ENCODE measurements around the gene LMBR1. TPM values are rescaled to one million over a fixed set of nuclear protein-coding genes. Genes with fewer than 3 reads are reported as not detected.

LMBR1 gene
- total RNA-seq, 4 donors from 2014 or later, result 38.0 to 81.3 (median 56.4) TPM

GRCh38 chr7:156747718-156748117, 145.3 kb downstream of the LMBR1 start:
- Histone ChIP-seq H3K4me3 (no peak overlapping the region), H3K4me1 (no peaks in the 10 kb centered on the region), H3K27ac (replicated peaks in 1 of 4) (no peak overlapping the region), H3K27me3 (no peaks in the 10 kb centered on the region), H3K36me3 (peaks cover 0 to 17% (median 5%) of the 10 kb centered on the region in 4 donors), H3K9me3 (no peaks in the 10 kb centered on the region)
- DNase-seq (ENCODE audit: extremely low spot score), result no peak
- 96% methylated on average over 1 of the region's 1 CpG for WGBS
- TF ChIP-seq CTCF (IDR thresholded peaks at IDR 0.05) (no peak), EP300 (IDR thresholded peaks at IDR 0.05) (no peak), POLR2AphosphoS5 (IDR thresholded peaks at IDR 0.05) (no peak), POLR2A (IDR thresholded peaks at IDR 0.05; ENCODE audit: low read depth) (no peak)
- intact Hi-C loops (cut with DNase I), result no loop called here

- WGBS, result 97% methylated on average over 1 of the region's 1 CpG
- intact Hi-C loops (cut with DNase I), result no loop called here
- Histone ChIP-seq H3K36me3 (peaks cover 0 to 17% (median 5%) of the 10 kb centered on the region in 4 donors), H3K4me3 (no peak overlapping the region), H3K27ac (replicated peaks in 1 of 4) (no peak overlapping the region), H3K27me3 (no peaks in the 10 kb centered on the region), H3K9me3 (no peaks in the 10 kb centered on the region), H3K4me1 (no peaks in the 10 kb centered on the region)
- TF ChIP-seq POLR2AphosphoS5 (IDR thresholded peaks at IDR 0.05), result no peak
- TF ChIP-seq CTCF (IDR thresholded peaks at IDR 0.05), result no peak
- no peak for TF ChIP-seq EP300 (IDR thresholded peaks at IDR 0.05)
- TF ChIP-seq POLR2A (IDR thresholded peaks at IDR 0.05; ENCODE audit: low read depth), result no peak
- DNase-seq (ENCODE audit: extremely low spot score), result no peak
Measured at GRCh38 chr7:156746891-156747290, 146.1 kb downstream of the LMBR1 start.

GRCh38 chr7:156739596-156739995, 153.4 kb downstream of the LMBR1 start:
- 96% methylated on average over 5 of the region's 5 CpGs for WGBS
- intact Hi-C loops (cut with DNase I), result no loop called here
- no peak for DNase-seq (ENCODE audit: extremely low spot score)
- Histone ChIP-seq H3K9me3 (peaks cover 0 to 4% (median 0%) of the 10 kb centered on the region in 4 donors), H3K4me1 (no peaks in the 10 kb centered on the region), H3K27me3 (no peaks in the 10 kb centered on the region), H3K27ac (replicated peaks in 1 of 4) (no peak overlapping the region), H3K36me3 (peaks cover 0 to 31% (median 7%) of the 10 kb centered on the region in 4 donors), H3K4me3 (no peak overlapping the region)
- TF ChIP-seq POLR2AphosphoS5 (IDR thresholded peaks at IDR 0.05) (no peak), POLR2A (IDR thresholded peaks at IDR 0.05; ENCODE audit: low read depth) (no peak), CTCF (IDR thresholded peaks at IDR 0.05) (no peak), EP300 (IDR thresholded peaks at IDR 0.05) (no peak)

- no peaks in the 10 kb centered on the region for H3K27me3 ChIP-seq
- peaks cover 0 to 61% (median 23%) of the 10 kb centered on the region in 4 donors for H3K36me3 ChIP-seq
- no peak for TF ChIP-seq CTCF (IDR thresholded peaks at IDR 0.05)
- TF ChIP-seq POLR2AphosphoS5 (IDR thresholded peaks at IDR 0.05), result no peak
- no peak for TF ChIP-seq POLR2A (IDR thresholded peaks at IDR 0.05; ENCODE audit: low read depth)
- no peaks in the 10 kb centered on the region for H3K4me1 ChIP-seq
- intact Hi-C loops (cut with DNase I), result no loop called here
- WGBS, result 95% methylated on average over 7 of the region's 7 CpGs
- DNase-seq (ENCODE audit: extremely low spot score), result no peak
- H3K4me3 ChIP-seq, result no peak overlapping the region
- no peak overlapping the region for H3K27ac ChIP-seq (replicated peaks in 1 of 4)
- H3K9me3 ChIP-seq, result peaks cover 0 to 18% (median 3%) of the 10 kb centered on the region in 4 donors
Measured at GRCh38 chr7:156735851-156736250, 157.1 kb downstream of the LMBR1 start.

GRCh38 chr7:156733638-156734037, 159.3 kb downstream of the LMBR1 start:
- H3K4me1 ChIP-seq, result no peaks in the 10 kb centered on the region
- no peaks in the 10 kb centered on the region for H3K27me3 ChIP-seq
- 87% methylated on average over 1 of the region's 1 CpG for WGBS
- H3K4me3 ChIP-seq, result no peak overlapping the region
- DNase-seq (ENCODE audit: extremely low spot score), result no peak
- intact Hi-C loops (cut with DNase I), result no loop called here
- H3K27ac ChIP-seq (replicated peaks in 1 of 4), result no peak overlapping the region
- H3K9me3 ChIP-seq, result peaks cover 0 to 18% (median 3%) of the 10 kb centered on the region in 4 donors
- H3K36me3 ChIP-seq, result peaks cover 0 to 58% (median 23%) of the 10 kb centered on the region in 4 donors
- TF ChIP-seq POLR2A (IDR thresholded peaks at IDR 0.05; ENCODE audit: low read depth) (no peak), POLR2AphosphoS5 (IDR thresholded peaks at IDR 0.05) (no peak), CTCF (IDR thresholded peaks at IDR 0.05) (no peak), EP300 (IDR thresholded peaks at IDR 0.05) (no peak)
